Measurements from ENCODE around the gene UBD.

Gene UBD

GRCh38 chr6:29517728-29518440 is 41.6 kb downstream of the UBD start:
- H3K4me3 ChIP-seq (ENCODE audit: low read length), result no peak overlapping the region
- TF ChIP-seq CTCF (conservative IDR thresholded peaks at IDR 0.05; ENCODE audit: low read depth, low read length), result no peak
- DNase-seq (ENCODE audit: low read depth), result no peak

GRCh38 chr6:29517245-29517644 is 42.3 kb downstream of the UBD start:
- no peak for DNase-seq (ENCODE audit: low read depth)
- TF ChIP-seq CTCF (conservative IDR thresholded peaks at IDR 0.05; ENCODE audit: low read depth, low read length), result no peak
- H3K4me3 ChIP-seq (ENCODE audit: low read length), result no peak overlapping the region

DNA sequence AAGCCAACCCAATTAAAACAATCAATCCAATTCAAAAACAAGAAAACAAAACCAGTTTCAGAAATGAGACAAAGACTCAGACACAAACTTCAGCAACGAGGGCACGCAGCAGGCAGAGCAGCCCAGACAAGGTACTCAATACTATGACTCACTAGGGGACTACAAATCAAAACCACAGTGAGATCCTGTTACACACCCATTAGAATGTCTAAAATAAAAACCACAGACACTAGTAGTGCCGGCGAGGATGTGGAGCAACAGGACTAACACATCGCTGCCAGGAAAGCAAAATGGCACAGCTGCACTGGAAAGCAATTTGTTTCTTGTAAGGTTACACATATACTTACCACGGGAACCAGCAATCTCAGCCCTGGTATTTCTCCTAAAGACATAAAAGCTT is 43.4 kb downstream of the UBD start:
- no peak for DNase-seq (ENCODE audit: low read depth)
- TF ChIP-seq CTCF (conservative IDR thresholded peaks at IDR 0.05; ENCODE audit: low read depth, low read length), result no peak
- H3K4me3 ChIP-seq (ENCODE audit: low read length), result no peak overlapping the region

DNA sequence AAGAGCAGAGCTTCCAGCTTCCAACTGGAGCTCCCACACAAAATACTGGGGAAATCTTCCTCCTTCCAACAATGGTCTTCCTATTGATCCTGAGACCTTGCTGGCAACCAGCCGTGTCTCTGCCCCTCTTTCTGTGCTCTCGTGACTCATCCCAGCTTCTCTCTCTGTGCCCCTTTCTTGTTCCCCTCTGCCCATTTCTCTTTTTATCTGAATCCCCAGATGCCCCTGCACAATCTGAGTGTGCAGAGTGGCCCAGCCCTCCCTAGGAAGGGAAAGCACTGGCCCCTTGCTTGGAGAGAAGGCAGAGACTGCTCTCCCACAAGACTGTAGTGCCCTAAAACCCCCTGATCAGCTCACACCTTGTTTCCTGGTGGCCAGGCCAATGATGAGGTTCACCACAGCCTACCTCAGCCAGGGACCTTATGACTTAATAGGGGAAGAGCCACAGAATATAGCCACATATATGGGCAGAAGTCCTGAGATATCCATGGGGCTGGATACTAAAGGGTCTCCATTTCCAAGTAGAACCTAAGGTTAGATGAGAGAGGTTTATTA is 48.7 kb downstream of the UBD start:
- H3K4me3 ChIP-seq (ENCODE audit: low read length), result no peak overlapping the region
- no peak for DNase-seq (ENCODE audit: low read depth)
- no peak for TF ChIP-seq CTCF (conservative IDR thresholded peaks at IDR 0.05; ENCODE audit: low read depth, low read length)

GRCh38 chr6:29510202-29510601 is 49.3 kb downstream of the UBD start:
- no peak for DNase-seq (ENCODE audit: low read depth)
- TF ChIP-seq CTCF (conservative IDR thresholded peaks at IDR 0.05; ENCODE audit: low read depth, low read length), result no peak
- H3K4me3 ChIP-seq (ENCODE audit: low read length), result no peak overlapping the region

DNA sequence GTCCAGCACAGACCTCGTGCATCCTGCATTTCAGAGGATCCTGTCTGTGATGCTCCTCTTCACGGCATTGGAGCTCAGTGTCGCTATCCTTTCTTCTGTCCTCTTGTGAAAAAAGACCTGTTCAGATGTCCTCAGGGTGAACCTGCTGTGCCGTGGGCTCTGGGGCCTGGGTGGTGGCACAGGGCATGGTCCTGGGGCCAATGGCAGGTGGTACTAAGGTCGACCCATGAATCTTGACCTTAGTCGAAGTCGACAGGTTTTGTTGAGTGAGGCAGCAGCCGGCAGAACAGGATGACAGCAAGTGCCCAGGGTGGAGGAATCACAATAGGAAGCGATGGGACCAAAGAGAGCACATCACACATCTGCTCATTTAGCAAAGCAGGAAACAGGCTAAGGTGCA is 49.8 kb downstream of the UBD start:
- TF ChIP-seq CTCF (conservative IDR thresholded peaks at IDR 0.05; ENCODE audit: low read depth, low read length), result no peak
- H3K4me3 ChIP-seq (ENCODE audit: low read length), result no peak overlapping the region
- no peak for DNase-seq (ENCODE audit: low read depth)

- TF ChIP-seq CTCF (conservative IDR thresholded peaks at IDR 0.05; ENCODE audit: low read depth, low read length), result no peak
- DNase-seq (ENCODE audit: low read depth), result no peak
- no peak overlapping the region for H3K4me3 ChIP-seq (ENCODE audit: low read length)
Measured at GRCh38 chr6:29509239-29509638, 50.3 kb downstream of the UBD start.
